Measurements from ENCODE around the gene COL23A1.

DNA sequence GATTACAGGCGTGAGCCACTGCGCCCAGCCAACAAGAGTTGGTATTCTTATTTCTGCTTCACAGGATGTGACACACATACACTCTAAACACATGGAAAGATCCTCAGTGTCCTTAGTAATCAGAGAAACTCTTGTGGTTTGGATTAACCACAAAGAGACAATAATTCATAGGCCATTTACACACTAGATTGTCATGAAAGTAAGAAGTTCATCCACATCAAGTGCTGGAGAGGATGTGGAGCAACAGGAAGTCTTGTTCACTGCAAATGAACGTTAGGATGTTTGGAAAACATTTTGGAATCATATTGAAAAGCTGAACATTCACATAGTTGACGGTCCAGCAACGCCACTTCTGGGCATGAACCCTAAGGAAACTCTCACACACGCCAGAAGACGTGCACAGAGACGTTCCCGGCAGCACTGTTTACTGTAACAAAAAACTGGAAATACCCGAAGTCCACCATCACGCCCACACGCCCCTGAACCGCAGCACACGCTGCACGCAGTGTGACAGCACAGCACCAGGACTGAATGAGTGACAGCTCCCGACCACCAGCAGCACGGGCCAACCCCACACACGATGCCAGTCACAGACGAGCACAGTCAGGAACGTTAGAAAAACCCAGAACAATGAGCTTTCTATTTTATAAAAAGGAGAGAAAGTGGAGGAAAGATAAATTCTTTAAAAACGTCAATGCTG lies 87.6 kb downstream of the COL23A1 start:
- TF ChIP-seq CTCF (IDR thresholded peaks at IDR 0.05) (no peak), EP300 (IDR thresholded peaks at IDR 0.05) (no peak)

Data from gastroesophageal sphincter (tissue), 3 donors.